NCI-H2196 (cell line): ENCODE data around the gene STAB2.
A peak's percentile ranks its signal among the peaks of the same experiment; 100 is the strongest.

Experiments
- DNase-seq: peaks from one replicate; lab custom pipeline; 2025; ENCODE audit not compliant: unreplicated experiment; lab: John Stamatoyannopoulos, UW

STAB2 gene

DNA sequence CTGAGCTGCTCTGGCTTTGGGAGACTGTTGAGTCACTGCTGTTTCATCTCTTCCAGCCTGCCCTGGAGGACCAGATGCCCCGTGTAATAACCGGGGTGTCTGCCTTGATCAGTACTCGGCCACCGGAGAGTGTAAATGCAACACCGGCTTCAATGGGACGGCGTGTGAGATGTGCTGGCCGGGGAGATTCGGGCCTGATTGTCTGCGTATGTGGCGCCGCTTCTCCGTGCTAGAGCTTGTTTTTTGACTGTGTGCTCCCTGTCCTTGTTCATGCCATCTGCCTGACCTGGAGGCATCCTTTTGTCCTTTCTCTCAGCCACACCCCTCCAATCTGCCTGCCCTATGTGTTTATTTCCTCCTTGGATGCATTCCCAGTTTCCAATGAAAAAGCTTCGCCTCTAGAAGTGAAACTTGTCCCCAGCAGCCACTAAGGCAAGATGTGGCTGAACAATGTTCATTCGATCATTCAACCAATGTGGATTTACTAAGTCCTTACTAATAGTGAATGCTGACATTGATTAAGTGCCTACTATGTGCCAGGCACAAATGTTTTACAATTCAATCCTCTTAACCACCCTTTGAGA, 155.4 kb downstream of the STAB2 start:
- DNase-seq: peak; percentile 92

DNA sequence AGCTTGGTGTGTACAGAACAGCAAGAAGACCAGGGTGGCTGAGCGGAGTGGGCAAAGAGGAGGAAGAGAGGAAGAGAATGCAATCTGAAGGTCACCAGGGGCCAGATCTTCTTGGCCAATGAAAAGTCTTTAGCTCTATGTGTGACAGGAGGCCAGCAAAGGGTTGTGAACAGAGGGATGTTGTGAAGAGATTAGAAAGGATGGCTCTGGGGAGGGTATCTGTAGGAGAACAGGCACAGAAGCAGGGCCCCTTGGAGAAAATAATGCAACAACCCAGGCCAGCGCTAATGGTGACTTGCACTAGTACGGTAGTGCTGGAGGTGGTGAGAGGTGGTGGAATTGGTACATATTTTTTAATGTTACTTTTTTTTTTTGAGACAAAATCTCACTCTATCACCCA, 156.7 kb downstream of the STAB2 start:
- no peak for DNase-seq

DNA sequence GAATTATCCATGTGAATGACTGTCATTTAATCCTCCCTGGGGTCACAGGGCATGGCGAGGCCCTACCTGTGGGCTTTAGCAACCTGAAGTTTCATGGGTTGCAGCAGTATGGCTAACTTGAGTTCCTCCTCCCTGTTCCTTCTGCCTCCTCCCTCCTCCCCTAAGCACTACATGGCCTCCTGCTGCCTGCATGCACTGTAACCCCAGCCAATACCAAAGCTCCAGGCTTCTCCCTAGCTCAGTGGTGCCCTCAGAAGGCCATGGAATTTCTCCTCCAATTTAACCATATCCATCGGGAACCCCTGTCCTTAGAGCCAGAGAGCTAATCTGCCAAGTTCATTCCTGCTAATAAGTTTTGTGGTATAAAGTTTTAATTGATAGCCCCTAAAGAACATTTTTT, 158.9 kb downstream of the STAB2 start:
- DNase-seq: no peak

DNA sequence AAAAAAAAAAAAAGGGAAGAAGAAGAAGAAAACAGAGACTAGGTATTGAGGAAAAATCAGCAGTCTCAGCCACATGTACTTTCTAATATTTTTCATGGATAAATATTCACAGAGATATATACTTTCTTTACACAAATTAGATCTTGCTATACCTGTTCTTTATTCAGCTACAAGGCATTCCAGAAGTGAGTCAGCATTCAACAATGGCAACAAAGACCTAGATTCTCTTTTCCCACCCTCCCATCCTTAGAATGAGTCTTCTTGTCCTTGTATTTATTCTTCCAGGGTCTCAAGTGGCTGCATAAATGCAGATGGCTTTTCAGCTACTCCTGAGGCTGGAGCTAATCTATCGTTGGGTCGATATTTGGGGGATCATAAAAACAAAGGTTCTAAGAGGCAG, 160.9 kb downstream of the STAB2 start:
- no peak for DNase-seq

DNA sequence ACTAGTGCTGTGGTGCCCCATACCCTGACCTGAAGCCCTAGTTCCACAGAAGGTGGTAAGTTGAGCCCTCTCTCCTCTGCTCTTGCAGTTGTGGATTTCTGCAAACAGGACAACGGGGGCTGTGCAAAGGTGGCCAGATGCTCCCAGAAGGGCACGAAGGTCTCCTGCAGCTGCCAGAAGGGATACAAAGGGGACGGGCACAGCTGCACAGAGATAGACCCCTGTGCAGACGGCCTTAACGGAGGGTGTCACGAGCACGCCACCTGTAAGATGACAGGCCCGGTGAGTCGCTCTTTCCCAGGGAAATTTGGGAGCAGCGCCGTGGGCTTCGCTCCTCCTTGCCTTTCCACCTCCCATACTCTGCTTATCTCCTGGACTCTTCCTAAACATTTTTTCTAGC, 161.8 kb downstream of the STAB2 start:
- DNase-seq: no peak

DNA sequence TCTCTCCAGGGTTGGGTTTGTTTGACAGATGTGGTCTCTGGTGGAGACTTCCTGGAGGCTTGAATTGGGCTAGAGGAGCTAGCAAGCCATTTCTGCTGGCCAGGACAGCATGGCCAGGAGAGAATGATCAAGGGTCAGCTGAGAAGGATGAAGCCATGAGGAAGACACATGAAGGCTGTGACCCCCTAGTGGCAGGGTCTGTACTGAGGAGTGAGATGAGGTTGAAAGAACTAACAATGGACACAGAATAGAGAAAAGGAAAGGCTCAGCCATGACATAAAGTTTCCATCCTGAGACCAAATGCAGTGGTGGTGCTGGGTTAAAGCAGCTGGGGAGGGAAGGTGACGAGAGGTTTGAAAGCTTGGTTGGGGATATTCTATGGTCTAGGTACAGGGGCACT, 164.1 kb downstream of the STAB2 start:
- DNase-seq: no peak

DNA sequence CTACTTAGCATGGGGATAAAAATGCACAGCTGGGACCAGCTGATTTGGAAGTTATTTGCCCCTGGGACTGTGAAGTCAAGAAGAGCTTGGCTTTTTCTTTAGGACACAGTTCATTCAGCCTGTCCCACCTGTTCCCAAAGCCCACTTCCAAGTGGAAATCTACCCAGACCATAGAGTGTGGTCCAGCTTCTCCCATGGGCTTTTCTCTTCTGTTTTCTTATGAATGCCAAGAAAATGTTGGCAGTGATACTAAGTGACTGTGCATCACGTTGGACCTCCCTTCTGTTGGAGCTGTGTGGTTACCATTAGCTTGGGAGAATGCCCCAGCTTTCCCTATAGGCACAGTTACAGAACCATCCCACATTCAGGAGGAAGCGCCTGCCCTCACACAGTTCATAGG, 164.5 kb downstream of the STAB2 start:
- no peak for DNase-seq

DNA sequence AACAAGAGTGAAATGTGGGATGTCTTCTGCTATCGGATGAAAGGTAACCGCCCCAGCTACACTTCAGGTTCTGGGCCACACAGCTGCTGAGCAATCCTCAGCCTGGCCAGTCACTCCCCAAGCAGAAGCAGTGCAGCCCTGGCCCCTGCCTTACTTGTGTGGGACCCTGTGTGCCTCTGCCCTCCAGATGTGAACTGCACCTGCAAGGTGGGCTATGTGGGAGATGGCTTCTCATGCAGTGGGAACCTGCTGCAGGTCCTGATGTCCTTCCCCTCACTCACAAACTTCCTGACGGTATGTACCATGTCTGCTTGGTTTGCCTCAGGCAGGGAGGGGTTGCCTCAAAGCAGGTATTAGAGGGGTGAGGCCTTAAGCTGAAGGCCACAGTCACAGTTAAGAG, 168.4 kb downstream of the STAB2 start:
- DNase-seq: no peak

DNA sequence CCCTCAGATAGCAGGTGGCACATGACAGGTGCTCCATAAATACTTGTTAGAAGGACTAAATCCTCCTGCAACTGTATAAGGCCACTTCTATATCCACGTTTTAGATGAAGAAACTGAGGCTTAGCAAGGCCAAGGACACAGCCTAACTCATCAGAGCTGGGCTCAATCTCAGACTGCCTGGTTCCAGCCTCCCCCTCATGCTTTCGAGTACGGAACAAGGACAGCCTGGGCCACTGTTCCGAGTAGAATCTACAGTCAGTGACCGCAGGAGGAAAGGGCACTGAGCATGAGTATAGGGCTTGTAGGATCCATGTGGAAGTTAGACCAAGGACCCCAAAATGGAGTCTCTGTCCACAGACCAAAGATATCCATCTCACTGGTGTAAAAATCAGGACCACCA, 169.4 kb downstream of the STAB2 start:
- no peak for DNase-seq

DNA sequence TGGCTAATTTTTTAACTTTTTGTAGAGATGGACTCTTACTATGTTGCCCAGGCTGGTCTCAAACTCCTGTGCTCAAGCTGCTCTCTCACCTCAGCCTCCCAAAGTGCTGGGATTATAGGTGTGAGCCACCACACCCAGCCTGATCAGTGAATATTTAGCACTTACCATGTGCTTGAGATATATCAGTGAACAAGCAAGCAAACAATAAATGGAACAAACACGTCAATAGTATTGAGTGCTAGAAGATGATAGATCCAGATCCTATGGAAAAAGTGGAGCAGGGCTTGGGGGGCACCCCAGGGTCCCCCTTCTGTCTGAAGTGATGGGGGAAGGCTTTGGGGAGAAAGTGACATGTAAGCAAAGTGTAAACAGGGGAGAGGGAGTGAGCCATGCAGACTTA, 170.2 kb downstream of the STAB2 start:
- DNase-seq: no peak

DNA sequence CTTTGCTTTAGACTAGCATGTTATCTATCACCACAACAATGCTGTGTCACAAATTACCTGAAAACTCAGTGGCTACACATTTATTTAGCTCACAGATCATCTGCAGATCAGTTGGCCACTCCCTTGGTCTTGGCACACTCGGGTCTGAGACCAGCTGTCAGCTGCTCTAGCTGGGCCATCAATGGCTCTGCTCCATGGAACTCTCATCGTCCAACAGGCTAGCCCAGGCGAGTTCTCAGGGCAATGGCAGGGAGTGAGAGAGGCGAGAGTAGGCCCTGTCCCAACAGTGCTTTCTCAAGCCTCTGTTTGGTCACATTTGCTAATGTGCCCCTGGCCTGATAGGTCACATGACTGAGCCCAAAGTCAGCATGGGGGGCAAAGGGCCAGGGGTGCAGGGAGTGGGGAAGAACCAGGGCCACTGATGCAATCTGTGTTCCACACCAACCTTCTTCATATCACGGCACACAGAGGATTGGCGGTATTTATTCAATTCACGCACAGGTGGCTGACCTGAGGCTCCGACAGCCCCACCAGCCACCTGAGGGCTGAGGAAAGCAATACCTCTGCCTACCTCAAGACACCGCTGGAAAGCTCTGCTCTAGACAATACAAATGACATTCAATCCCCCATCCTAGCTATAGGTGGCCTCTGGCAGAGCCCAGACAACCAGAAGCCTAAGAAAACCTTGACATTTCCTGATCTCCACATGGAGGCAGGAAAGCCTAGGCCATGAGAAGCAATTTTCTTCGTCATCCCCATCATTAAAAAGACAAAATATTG, 171.4 kb downstream of the STAB2 start:
- peak; percentile 4 for DNase-seq

DNA sequence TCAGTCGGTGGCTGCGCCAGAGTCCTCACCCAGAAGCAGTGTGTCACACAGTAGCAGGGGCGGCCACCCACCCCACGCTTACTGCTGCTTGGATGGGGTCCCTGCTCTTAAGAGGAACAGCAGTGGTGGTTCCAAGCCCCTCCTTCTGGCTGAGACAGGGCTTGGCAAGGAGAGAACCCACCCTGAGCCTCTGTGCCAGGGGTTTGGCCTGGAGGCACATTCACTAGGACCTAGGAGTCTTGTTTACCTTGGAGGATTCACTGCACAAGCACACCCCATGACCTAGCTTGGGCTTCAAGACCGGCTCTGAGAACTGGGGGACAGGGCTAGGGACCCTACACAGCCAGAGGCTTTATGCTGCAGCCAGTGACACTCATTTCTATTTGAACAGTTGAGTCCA, 175.4 kb downstream of the STAB2 start:
- no peak for DNase-seq

DNA sequence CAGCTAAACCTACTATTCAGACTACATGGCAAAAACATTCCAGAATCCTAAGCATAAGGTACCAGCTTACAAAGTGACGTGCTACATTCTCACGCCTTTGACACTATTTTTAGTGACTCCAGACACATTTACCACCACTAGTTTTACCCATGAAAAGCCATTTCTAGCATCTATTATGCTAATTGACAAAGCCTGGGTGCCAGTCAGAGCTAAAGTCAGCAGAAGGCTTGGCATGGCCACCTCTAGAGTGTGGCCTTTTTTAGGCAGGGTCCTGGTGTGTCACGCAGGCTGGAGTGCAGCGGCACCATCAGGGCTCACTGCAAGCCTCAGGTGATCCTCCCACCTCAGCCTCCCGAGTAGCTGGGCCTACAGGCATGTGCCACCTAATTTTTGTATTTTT, 178.2 kb downstream of the STAB2 start:
- no peak for DNase-seq

DNA sequence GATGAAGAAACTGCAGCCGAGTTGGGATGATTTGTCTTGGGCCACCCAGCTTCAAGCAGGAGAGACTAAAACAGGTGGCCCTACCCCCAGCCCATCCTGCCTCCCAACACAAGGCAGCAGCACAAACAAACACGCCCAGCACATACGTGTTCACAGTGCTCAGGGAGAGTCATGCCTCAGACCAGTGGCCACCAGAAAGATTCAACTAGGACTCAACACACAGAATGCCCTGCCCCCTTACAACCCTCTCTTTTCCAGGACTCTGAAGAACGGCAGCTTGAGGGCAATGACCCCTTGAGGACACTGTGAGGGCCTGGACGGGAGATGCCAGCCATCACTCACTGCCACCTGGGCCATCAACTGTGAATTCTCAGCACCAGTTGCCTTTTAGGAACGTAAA, 179.0 kb downstream of the STAB2 start:
- no peak for DNase-seq

DNA sequence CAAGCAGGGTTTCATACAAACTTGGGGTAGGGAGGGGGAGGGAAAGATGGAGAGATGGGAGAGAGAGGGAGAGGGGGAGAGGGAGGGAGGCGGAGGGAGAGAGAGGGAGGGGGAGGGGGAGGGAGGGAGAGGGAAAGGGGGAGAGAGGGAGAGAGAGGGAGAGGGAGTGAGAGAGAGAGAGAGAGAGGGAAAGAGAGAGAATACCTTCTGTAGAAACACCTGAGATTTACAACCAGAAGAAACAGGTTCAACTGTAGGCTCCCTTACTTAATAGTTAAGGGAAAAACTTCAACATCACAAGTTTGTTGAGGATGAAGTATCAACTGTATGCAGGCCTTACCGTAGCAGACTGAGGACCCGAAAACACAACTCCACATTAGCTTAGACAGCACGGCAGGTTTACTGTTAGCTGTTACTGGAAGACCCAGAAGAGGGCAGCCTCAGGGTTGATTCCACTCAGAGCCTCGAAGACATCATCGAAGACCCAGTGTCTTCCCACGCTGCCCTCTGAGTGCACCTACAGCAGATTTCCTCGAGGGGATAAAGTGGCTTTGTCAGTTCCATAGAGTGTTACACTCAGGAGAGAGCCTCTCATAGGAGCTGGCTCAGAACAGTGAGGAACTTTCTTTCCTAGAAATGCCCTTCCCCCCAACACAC, 181.5 kb downstream of the STAB2 start:
- no peak for DNase-seq

DNA sequence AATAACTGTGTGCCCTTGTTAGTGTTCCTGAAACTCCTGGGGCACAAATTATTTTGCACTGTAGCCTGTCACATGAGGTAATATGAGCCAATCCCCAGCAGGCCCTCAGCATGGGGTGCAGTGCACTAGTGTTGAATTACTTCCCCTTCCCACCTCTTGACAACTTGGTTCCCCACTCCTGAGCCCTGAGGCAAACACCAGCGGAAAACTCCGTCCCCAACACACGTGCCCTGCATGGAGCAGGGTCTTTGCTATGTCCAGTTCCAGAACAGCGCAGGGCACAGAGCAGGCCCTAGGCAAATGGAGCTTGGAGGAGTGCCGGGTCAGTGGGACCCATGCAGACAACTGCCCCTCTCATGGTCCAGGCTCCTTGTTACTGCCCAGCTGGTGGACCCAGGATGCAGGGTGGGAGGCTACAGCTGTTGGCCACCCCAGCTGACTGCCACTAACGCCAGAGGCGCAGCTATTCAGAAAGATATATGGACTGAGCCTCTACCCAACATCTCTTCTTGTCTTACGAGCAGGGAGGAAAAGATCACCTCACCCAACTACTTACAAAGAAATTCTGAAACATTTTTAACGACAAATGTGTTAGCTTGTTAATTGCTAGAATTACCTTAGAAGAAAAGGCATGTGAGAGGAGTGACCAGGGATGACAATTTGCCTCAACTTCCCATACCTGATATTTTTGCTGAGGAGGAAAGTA, 182.3 kb downstream of the STAB2 start:
- no peak for DNase-seq

DNA sequence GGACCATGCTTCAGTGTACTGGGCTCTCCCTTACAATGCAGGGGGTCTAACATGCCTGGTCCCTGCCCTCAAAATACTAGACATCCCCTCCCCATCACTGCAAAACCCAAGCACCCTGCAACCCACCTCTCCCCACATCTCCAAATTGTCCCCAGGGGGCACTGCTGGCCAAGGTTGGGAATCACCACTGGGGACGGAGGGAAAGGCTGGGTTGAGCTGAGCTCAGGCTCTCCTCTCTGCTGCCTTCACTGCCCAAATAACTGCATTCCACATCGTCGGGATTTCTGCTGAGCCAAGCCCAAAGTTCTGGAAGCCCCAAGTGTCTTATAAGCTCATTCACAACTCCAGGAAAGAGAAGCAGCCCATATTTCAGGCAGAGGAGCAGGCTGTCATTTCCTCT, 184.4 kb downstream of the STAB2 start:
- no peak for DNase-seq

DNA sequence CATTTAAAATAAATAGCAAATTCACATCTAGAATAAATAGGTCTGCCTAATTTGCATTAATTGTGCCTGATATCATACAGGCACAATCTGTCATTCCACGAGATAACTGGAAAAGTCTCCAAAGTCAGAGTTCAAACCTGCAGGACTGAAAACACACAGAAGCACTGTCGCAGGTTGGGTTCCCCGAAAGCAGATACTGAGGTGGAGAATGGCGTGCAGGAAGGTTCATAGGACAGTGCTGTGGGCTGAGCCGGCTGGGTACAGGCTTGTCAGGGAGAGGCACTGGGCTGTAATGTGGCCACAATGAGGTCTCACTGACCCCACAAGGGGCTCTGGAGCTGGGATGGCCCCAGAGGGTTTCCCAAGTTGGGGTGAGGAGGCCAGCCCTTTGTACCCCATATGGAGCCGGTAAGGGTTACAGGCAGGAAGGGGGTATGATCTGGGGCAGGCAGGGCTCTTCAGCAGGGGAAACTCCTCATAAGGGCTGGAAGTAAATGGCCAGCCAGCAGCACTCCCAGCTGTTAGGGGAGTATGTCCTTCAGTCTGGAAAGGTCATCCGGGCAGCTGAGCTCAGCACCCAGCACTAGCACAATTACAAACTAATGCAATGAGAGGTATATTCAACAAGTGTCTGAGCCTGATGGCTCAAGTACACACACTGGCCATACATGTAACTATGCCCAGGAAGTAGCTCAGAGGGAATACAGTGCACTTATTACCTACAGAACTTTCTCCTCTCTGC, 185.5 kb downstream of the STAB2 start:
- DNase-seq: no peak

DNA sequence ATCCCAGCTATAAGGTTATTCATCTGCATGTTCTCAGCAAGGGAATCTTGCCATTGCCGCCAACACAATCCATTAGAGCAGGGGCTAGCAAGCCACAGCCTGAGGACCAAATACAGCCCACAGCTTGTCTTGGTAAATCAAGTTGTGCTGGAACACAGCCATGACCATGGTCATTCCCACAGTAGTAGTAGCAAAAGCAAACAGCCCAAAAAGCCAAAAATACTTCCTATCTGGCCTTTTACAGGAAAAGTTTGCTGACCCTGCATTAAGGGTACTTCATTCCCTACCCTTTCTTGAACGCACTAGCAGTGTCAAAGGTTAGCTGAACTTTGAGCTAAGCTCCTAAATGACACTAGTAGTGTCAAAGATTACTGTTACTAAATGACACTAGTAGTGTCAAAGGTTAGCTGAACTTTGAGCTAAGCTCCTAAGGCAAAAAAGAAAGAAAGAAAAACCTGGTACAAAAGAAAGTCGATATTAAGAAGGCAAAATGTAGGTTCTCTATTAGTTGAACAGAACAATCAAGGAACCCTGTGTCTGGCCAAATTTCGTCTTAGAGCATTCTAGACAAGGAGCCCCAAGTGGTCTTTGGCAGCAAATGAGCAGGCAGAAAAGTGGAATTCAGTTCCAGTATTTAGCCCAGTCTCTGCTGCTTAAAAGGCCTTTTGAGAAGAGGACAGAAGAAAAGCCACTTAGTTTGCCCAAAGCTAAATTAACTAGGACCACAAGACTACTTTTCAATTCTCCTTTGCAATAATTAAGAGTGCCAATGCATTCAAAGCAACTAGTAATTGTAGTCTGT, 186.2 kb downstream of the STAB2 start:
- no peak for DNase-seq

DNA sequence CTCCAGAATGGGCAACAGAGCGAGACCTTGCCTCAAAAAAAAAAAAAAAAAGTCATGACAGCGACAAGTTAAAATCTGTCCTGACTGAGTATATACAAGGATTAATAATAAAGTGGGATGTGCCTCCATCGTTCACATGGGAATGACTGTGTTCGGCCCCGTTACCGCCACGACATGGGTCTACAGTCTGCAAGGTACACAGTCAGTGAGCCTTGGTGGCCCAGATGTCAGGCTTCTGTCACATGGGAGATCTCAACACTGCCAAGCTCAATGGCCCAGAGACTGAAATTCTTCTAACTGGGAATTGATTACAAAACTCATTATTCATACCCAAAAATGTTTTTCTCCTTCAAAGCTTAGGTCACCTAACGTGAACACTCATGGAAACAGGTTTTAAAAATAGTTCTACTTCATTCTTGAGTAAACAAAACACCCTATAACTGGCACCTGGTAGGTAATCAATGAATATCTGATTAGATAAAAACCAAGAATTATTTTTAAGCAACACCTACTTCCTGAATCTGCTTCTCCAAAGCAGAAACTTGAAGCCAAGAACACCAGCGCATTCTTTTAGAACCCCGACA, 188.0 kb downstream of the STAB2 start:
- DNase-seq: no peak
